Uterus (tissue), 4 donors: Measurements from ENCODE around the gene DLG1. TPM values are rescaled to one million over a fixed set of nuclear protein-coding genes. Genes with fewer than 3 reads are reported as not detected.

Source experiments
- DNase-seq, 2 donors: peaks; one replicate each; pipeline ENCODE4 v3.0.0-alpha.2; 2019 to 2020
- H3K27ac ChIP-seq, 2 donors: fragments of 200-600 bp; sonication (generic); 1 replicate in 1 of 2; 2 replicates in 1 of 2; pipeline ENCODE4 v1.5.1; 2016 to 2018
- H3K27me3 ChIP-seq, 2 donors: fragments of 200-600 bp; sonication (generic); one replicate each; pipeline ENCODE4 v1.5.1; 2018 to 2019; ENCODE audit warnings: control low read depth in 1 of 2
- H3K36me3 ChIP-seq, 2 donors: fragments of 200-600 bp; sonication (generic); one replicate each; pipeline ENCODE4 v1.5.1; 2019; ENCODE audit warnings: control low read depth in 1 of 2
- H3K4me1 ChIP-seq, 2 donors: fragments of 200-600 bp; sonication (generic); one replicate each; pipeline ENCODE4 v1.5.1; 2018 to 2019; ENCODE audit warnings: control low read depth in 1 of 2
- H3K4me3 ChIP-seq, 2 donors: fragments of 200-600 bp; sonication (generic); 1 replicate in 1 of 2; 2 replicates in 1 of 2; pipeline ENCODE4 v1.5.1; 2018 to 2019; ENCODE audit warnings: mild to moderate bottlenecking in 1 of 2
- H3K9me3 ChIP-seq, 2 donors: fragments of 200-600 bp; sonication (generic); one replicate each; pipeline ENCODE4 v1.5.1; 2019; ENCODE audit warnings: control low read depth in 1 of 2
- POLR2A ChIP-seq, 2 donors: fragments of 450-650 bp; IDR thresholded peaks; one replicate each; pipeline ENCODE4 v1.6.1; 2016; ENCODE audit warnings: antibody characterized with exemption in 2 of 2, mild to moderate bottlenecking in 1 of 2, moderate library complexity in 1 of 2
- intact Hi-C: fragments of 100-400 bp; cut with DNase I; formaldehyde crosslinking; loops from one replicate; pipeline ENCODE4 v1.15.1; 2023; ENCODE audit warnings: low total_unique reads
- total RNA-seq, 4 donors: library from RNA; depleted of rRNA in 3 of 4; stranded (reverse); fragments of >200 nt in 3 of 4; gene quantifications; one replicate each; pipeline versions ENCODE4 v1.1.0 to v1.2.4, GENCODE V29; 2014 to 2023
- TF ChIP-seq, protein P1 (sequence below), 4 experiments: fragments of 200-600 bp in 2 of 4; fragments of 450-650 bp in 2 of 4; sonication (generic) in 2 of 4; IDR thresholded peaks; one replicate each; pipeline ENCODE4 v1.5.1; 2016 to 2019; ENCODE audit warnings: antibody characterized with exemption in 4 of 4, mild to moderate bottlenecking in 2 of 4, moderate library complexity in 1 of 4
- donor health status: DM: yes; HTN: yes; CAD: no.

DLG1 gene
- total RNA-seq, 4 donors from 2014 or later: 24.1 to 139 (median 82.9) TPM

DNA sequence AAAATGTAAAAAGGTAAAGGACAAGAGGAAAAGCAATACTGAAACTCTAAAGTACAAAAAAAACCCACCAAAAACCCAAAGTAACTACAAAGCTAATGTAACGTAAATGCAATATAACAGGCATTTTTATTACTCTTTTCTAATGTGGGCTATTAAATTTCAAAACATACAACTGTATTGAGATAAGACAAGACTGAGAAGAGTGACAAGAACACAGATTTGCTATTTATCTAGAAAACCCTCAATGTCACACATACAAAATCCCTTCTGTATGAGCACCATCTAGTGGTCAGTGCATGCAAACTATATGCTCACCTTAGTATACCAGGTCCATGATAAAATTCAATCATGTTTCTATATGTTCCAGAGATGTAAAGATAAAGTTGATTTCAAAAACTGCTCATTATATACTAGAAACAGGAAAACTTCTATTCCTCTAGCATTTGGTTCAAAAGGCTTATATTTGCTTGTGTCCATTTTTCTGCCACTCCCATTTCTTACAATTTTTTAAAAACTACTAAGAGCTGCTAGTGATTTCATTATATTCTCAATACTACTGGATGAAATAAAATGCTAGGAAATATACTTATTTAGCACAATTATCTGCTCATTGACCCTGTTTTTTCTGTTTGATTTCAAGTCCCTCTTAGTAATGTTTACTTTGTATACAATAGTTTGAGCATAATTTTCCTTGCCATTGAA, 111.4 kb downstream of the DLG1 start:
- peak in 1 of 2 donors; percentile 28 for DNase-seq
- H3K4me3 ChIP-seq: no peak overlapping the region
- no peaks in the 10 kb centered on the region for H3K36me3 ChIP-seq
- no peaks in the 10 kb centered on the region for H3K9me3 ChIP-seq
- no peak overlapping the region for H3K27ac ChIP-seq
- no peak for TF ChIP-seq POLR2A (IDR thresholded peaks at IDR 0.05)
- TF ChIP-seq, protein P1, sequence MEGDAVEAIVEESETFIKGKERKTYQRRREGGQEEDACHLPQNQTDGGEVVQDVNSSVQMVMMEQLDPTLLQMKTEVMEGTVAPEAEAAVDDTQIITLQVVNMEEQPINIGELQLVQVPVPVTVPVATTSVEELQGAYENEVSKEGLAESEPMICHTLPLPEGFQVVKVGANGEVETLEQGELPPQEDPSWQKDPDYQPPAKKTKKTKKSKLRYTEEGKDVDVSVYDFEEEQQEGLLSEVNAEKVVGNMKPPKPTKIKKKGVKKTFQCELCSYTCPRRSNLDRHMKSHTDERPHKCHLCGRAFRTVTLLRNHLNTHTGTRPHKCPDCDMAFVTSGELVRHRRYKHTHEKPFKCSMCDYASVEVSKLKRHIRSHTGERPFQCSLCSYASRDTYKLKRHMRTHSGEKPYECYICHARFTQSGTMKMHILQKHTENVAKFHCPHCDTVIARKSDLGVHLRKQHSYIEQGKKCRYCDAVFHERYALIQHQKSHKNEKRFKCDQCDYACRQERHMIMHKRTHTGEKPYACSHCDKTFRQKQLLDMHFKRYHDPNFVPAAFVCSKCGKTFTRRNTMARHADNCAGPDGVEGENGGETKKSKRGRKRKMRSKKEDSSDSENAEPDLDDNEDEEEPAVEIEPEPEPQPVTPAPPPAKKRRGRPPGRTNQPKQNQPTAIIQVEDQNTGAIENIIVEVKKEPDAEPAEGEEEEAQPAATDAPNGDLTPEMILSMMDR (IDR thresholded peaks at IDR 0.05): peak; percentile 74 to 79 (median 75)
- H3K4me1 ChIP-seq: no peaks in the 10 kb centered on the region
- H3K27me3 ChIP-seq: no peaks in the 10 kb centered on the region
- intact Hi-C loops: loop anchor here (10.0 kb wide), 2 partner anchors 182 to 498 kb away; no protein-coding TSS in a partner anchor

DNA sequence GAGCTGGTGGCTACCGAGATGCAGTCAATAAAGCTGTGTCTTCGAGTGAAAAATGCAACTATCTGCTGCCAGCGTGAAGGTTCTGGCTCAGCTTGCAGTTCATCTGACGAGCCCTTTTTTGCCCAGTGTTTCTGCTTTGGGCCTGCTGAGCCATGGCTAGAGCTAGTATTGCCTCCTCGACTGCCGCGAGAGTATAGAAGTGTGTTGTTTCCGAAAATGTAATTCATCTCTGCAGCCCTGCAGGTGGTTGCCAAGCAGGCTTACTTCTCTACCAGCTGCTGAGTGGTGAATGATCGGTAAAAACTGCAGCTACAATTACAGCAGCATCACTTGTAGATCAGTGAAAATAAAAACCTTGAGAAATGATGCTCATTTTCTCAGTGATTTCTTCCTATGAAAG, 114.8 kb downstream of the DLG1 start:
- H3K4me1 ChIP-seq: no peaks in the 10 kb centered on the region
- TF ChIP-seq POLR2A (IDR thresholded peaks at IDR 0.05): no peak
- TF ChIP-seq, protein P1 (IDR thresholded peaks at IDR 0.05): no peak
- H3K36me3 ChIP-seq: no peaks in the 10 kb centered on the region
- no peak for DNase-seq
- H3K9me3 ChIP-seq: no peaks in the 10 kb centered on the region
- no peak overlapping the region for H3K27ac ChIP-seq
- intact Hi-C loops: loop anchor here (10.0 kb wide), 2 partner anchors 179 to 501 kb away; no protein-coding TSS in a partner anchor
- H3K4me3 ChIP-seq: no peak overlapping the region
- no peaks in the 10 kb centered on the region for H3K27me3 ChIP-seq

DNA sequence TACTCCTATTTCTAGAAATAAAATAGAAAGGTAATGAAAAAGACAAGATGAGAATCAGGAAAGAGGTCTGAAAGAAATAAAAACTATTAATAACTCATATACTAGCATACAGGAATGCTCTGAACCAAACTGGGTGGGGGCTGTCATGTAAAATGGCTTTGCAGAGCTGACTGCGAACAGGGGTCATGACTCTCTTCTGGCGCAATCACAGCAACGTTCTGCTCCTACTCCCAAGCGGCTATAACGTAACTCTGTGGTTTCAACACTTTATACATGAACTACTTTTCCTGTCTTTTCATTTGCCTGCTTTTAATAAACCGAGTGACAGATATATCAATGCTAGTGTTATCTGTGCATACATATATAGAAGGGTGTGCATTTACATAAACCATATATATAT, 116.7 kb downstream of the DLG1 start:
- Histone ChIP-seq H3K27ac (no peak overlapping the region), H3K36me3 (no peaks in the 10 kb centered on the region), H3K4me1 (no peaks in the 10 kb centered on the region), H3K9me3 (no peaks in the 10 kb centered on the region), H3K4me3 (no peak overlapping the region), H3K27me3 (no peaks in the 10 kb centered on the region)
- intact Hi-C loops: loop anchor here (10.0 kb wide), 2 partner anchors 177 to 503 kb away; no protein-coding TSS in a partner anchor
- TF ChIP-seq, protein P1 (IDR thresholded peaks at IDR 0.05): no peak
- no peak for TF ChIP-seq POLR2A (IDR thresholded peaks at IDR 0.05)
- peak; percentile 24 to 36 for DNase-seq

DNA sequence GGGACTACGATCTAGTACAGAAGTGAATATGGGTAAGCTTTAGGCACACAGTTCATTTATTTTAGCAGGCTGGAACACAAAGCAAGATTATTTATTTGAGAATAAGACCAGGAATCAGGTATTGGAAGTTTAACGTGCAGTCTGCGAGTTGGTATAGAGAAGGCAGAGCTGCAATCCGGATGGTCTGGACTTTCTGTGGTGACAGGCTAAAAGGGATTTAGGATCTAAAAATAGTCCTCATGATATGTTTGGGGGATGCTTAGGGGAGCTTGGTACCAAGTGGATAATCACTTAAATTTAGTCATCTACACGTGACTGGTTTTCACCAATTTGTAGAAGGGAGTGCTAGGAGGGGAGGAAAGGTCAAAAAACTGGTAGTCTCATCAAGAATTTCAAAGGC, 119.4 kb downstream of the DLG1 start:
- no peaks in the 10 kb centered on the region for H3K4me1 ChIP-seq
- H3K27ac ChIP-seq: no peak overlapping the region
- no peaks in the 10 kb centered on the region for H3K27me3 ChIP-seq
- no peak overlapping the region for H3K4me3 ChIP-seq
- TF ChIP-seq, protein P1 (IDR thresholded peaks at IDR 0.05): no peak
- no peak for TF ChIP-seq POLR2A (IDR thresholded peaks at IDR 0.05)
- intact Hi-C loops: no loop called here
- DNase-seq: no peak
- no peaks in the 10 kb centered on the region for H3K36me3 ChIP-seq
- no peaks in the 10 kb centered on the region for H3K9me3 ChIP-seq

DNA sequence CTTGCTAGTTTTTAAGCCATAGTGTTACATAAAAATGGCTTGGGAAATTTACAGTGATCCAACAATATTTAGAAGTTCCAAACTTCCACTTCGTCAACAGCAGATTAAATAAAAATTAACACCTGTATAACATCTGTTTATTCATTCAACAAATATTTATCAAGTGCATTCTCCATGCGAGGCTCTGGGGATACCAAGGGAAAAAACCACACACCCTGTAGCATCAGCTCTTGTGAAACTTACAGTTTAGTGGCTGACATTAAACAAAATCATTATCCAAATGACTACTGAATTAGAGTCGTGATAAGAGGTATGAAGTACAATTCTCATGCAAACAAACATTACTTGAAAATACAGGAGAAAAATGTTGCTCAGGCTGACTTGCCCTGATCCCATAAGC, 122.9 kb downstream of the DLG1 start:
- Histone ChIP-seq H3K9me3 (no peaks in the 10 kb centered on the region), H3K4me3 (no peak overlapping the region), H3K36me3 (no peaks in the 10 kb centered on the region), H3K27me3 (no peaks in the 10 kb centered on the region), H3K27ac (no peak overlapping the region), H3K4me1 (no peaks in the 10 kb centered on the region)
- TF ChIP-seq POLR2A (IDR thresholded peaks at IDR 0.05): no peak
- no peak for DNase-seq
- intact Hi-C loops: no loop called here
